ENCODE data around the gene DGKI. TPM values are rescaled to one million over a fixed set of nuclear protein-coding genes. Genes with fewer than 3 reads are reported as not detected.
"Not testable (repeated sequence)": the region's sequence is repeated elsewhere in the genome, so short reads cannot be mapped to it uniquely, and the experiment has no call there.

DGKI gene
- total and polyA plus RNA-seq, 4 donors: 0.03 to 1.5 (median 0.33) TPM

GRCh38 chr7:137836113-137836509 lies 10.7 kb downstream of the DGKI start:
- H3K9ac ChIP-seq (ENCODE audit: insufficient read depth in 1 of 2, low read length in 2 of 2): no peak overlapping the region
- no peaks in the 10 kb centered on the region for H3K36me3 ChIP-seq (ENCODE audit: control insufficient read depth in 4 of 4, insufficient read depth in 4 of 4, low read length in 4 of 4)
- DNase-seq (no peak), ATAC-seq (ENCODE audit: insufficient read depth, low FRiP score) (no peak)
- no peak overlapping the region for H3K27ac ChIP-seq (ENCODE audit: low read depth in 1 of 2, low read length in 1 of 2)
- H3K4me3 ChIP-seq: no peak overlapping the region
- H3K9me3 ChIP-seq (ENCODE audit: control insufficient read depth in 4 of 4, insufficient read depth in 3 of 4, low read length in 3 of 4): peaks cover 0 to 10% (median 4%) of the 10 kb centered on the region in 4 donors
- H3K27me3 ChIP-seq (ENCODE audit: control insufficient read depth in 3 of 3, insufficient read depth in 3 of 3, low read length in 2 of 3): peaks cover 0 to 2% (median 0%) of the 10 kb centered on the region in 3 donors
- TF ChIP-seq CTCF (IDR thresholded peaks at IDR 0.05; ENCODE audit: control extremely low read depth, extremely low read depth): no peak
- WGBS, 2 donors: 82 to 94% methylated on average over 3 of the region's 3 CpGs
- H3K4me1 ChIP-seq (ENCODE audit: control insufficient read depth in 5 of 5, insufficient read depth in 5 of 5, low read length in 5 of 5): no peaks in the 10 kb centered on the region

- H3K27me3 ChIP-seq (ENCODE audit: control insufficient read depth in 3 of 3, insufficient read depth in 3 of 3, low read length in 2 of 3): no peaks in the 10 kb centered on the region
- H3K9ac ChIP-seq (ENCODE audit: insufficient read depth in 1 of 2, low read length in 2 of 2): no peak overlapping the region
- no peak for ATAC-seq (ENCODE audit: insufficient read depth, low FRiP score)
- TF ChIP-seq CTCF (IDR thresholded peaks at IDR 0.05; ENCODE audit: control extremely low read depth, extremely low read depth): no peak
- no peaks in the 10 kb centered on the region for H3K4me1 ChIP-seq (ENCODE audit: control insufficient read depth in 5 of 5, insufficient read depth in 5 of 5, low read length in 5 of 5)
- DNase-seq: no peak
- H3K27ac ChIP-seq (ENCODE audit: low read depth in 1 of 2, low read length in 1 of 2): no peak overlapping the region
- H3K36me3 ChIP-seq (ENCODE audit: control insufficient read depth in 4 of 4, insufficient read depth in 4 of 4, low read length in 4 of 4): no peaks in the 10 kb centered on the region
- no peak overlapping the region for H3K4me3 ChIP-seq
- peaks cover 0 to 10% (median 4%) of the 10 kb centered on the region in 4 donors for H3K9me3 ChIP-seq (ENCODE audit: control insufficient read depth in 4 of 4, insufficient read depth in 3 of 4, low read length in 3 of 4)
- 70 to 72% methylated on average over 3 of the region's 3 CpGs for WGBS, 2 donors
Measured at GRCh38 chr7:137835486-137836112, 11.2 kb downstream of the DGKI start.

- Histone ChIP-seq H3K4me1 (ENCODE audit: control insufficient read depth in 5 of 5, insufficient read depth in 5 of 5, low read length in 5 of 5) (peaks cover 0 to under 1% (median 0%) of the 10 kb centered on the region in 5 donors), H3K27ac (ENCODE audit: low read depth in 1 of 2, low read length in 1 of 2) (no peak overlapping the region), H3K27me3 (ENCODE audit: control insufficient read depth in 3 of 3, insufficient read depth in 3 of 3, low read length in 2 of 3) (no peaks in the 10 kb centered on the region), H3K9ac (ENCODE audit: insufficient read depth in 1 of 2, low read length in 2 of 2) (no peak overlapping the region), H3K36me3 (ENCODE audit: control insufficient read depth in 4 of 4, insufficient read depth in 4 of 4, low read length in 4 of 4) (no peaks in the 10 kb centered on the region), H3K4me3 (no peak overlapping the region), H3K9me3 (ENCODE audit: control insufficient read depth in 4 of 4, insufficient read depth in 3 of 4, low read length in 3 of 4) (peaks cover 0 to 10% (median 4%) of the 10 kb centered on the region in 4 donors)
- 96% methylated on average over 1 of the region's 1 CpG for WGBS, 2 donors
- peak in 1 of 3 donors; percentile 42 for DNase-seq
- TF ChIP-seq CTCF (IDR thresholded peaks at IDR 0.05; ENCODE audit: control extremely low read depth, extremely low read depth): no peak
- no peak for ATAC-seq (ENCODE audit: insufficient read depth, low FRiP score)
Measured at GRCh38 chr7:137834552-137834951, 12.2 kb downstream of the DGKI start.

GRCh38 chr7:137832990-137833389 lies 13.8 kb downstream of the DGKI start:
- H3K4me1 ChIP-seq (ENCODE audit: control insufficient read depth in 5 of 5, insufficient read depth in 5 of 5, low read length in 5 of 5); DNase-seq; H3K27ac ChIP-seq (ENCODE audit: low read depth in 1 of 2, low read length in 1 of 2); H3K9me3 ChIP-seq (ENCODE audit: control insufficient read depth in 4 of 4, insufficient read depth in 3 of 4, low read length in 3 of 4); H3K36me3 ChIP-seq (ENCODE audit: control insufficient read depth in 4 of 4, insufficient read depth in 4 of 4, low read length in 4 of 4); H3K4me3 ChIP-seq; H3K9ac ChIP-seq (ENCODE audit: insufficient read depth in 1 of 2, low read length in 2 of 2); ATAC-seq (ENCODE audit: insufficient read depth, low FRiP score); H3K27me3 ChIP-seq (ENCODE audit: control insufficient read depth in 3 of 3, insufficient read depth in 3 of 3, low read length in 2 of 3): not testable (repeated sequence)
- WGBS, 2 donors: 92 to 98% methylated on average over 2 of the region's 2 CpGs

All from lung (tissue), 12 donors.